SK-N-MC (cell line): ENCODE measurements around the gene MOV10.

ENCODE experiments used
- EZH2 ChIP-seq: fragments of 200-600 bp; sonication (generic); IDR thresholded peaks from one replicate; pipeline ENCODE4 v1.6.1; 2017; ENCODE audit warnings: antibody characterized with exemption
- POLR2AphosphoS5 ChIP-seq: IDR thresholded peaks from 2 replicates; pipeline ENCODE4 v1.6.1; 2012; ENCODE audit warnings: mild to moderate bottlenecking, low read depth, low read length, borderline replicate concordance

GRCh38 chr1:112686417-112686816 is 12.0 kb downstream of the MOV10 start:
- no peak for TF ChIP-seq EZH2
- no peak for TF ChIP-seq POLR2AphosphoS5
